Hindlimb muscle (tissue), 1 donor: ENCODE results near the gene CNTNAP2. TPM values are rescaled to one million over a fixed set of nuclear protein-coding genes. Genes with fewer than 3 reads are reported as not detected.
"Not testable (repeated sequence)": the region's sequence is repeated elsewhere in the genome, so short reads cannot be mapped to it uniquely, and the experiment has no call there.

Experiments used
- DNase-seq: peaks from one replicate; pipeline ENCODE4 v3.0.0-alpha.2; 2013
- polyA plus RNA-seq: library from polyadenylated mRNA; unstranded; fragments of 120-200 nt; gene quantifications from one replicate; pipeline ENCODE4 v1.2.1, GENCODE V29; 2013; ENCODE audit not compliant: insufficient read length

Gene CNTNAP2
- polyA plus RNA-seq, 1 donor = 10.1 TPM

GRCh38 chr7:148045521-148045920 is 1928.9 kb downstream of the CNTNAP2 start:
- DNase-seq = no peak

GRCh38 chr7:148049068-148049467 is 1932.5 kb downstream of the CNTNAP2 start:
- DNase-seq = no peak

GRCh38 chr7:148050492-148051158 is 1934.0 kb downstream of the CNTNAP2 start:
- DNase-seq = no peak

DNA sequence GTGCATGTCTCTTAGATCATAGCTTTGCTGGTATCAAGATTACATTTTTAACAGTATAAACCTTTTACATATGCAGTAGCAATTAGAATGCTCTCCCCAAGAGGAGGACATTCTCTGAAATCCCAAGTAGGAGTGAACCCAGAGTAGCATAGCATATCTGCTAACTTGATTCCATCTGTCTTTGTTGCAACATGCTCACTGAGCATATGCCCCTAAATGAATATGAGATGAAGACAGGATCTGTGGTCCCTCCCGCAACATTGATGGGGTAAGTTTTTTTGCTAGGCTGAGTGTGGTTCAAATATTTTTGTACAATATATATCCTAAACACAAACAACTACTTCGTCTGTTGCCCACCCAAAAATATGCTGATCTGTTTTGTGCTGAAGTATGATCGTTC is 1939.8 kb downstream of the CNTNAP2 start:
- DNase-seq = no peak

DNA sequence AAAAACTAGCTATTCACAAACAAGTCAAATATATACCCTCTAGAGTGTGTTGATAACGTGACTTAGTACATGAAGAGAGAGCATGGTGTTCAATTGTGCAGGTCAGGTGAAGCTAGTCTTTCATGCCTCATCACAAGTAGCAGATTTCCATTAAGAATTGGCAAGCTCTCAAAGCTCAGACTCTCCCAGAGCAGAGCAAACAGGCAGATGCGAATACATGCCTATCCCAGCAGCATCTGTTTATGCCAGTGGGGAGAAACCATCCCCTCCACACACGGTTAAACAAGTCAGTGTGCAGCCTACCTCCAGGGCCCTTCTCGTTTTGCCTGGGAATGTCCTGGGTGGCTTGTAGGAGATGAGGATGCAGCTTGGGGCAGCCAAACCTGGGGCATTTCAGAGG is 1941.5 kb downstream of the CNTNAP2 start:
- no peak for DNase-seq

DNA sequence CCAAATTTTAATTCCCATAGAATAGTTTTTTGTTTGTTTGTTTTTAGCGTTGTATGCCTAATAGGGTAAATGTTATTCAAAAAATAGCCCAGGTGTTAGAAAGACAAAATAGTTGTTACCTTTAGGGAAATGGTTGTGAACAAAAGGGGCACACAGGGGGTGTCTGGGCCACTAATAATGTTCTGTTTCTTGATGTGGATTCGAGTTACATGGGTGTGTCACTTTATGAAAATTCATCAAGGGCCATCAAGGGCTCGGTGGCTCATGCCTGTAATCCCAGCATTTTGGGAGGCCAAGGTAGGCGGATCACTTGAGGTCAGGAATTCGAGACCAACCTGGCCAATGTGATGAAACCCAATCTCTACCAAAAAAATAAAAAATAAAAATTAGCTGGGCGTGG is 1942.2 kb downstream of the CNTNAP2 start:
- no peak for DNase-seq

GRCh38 chr7:148060724-148061123 is 1944.1 kb downstream of the CNTNAP2 start:
- DNase-seq = no peak

DNA sequence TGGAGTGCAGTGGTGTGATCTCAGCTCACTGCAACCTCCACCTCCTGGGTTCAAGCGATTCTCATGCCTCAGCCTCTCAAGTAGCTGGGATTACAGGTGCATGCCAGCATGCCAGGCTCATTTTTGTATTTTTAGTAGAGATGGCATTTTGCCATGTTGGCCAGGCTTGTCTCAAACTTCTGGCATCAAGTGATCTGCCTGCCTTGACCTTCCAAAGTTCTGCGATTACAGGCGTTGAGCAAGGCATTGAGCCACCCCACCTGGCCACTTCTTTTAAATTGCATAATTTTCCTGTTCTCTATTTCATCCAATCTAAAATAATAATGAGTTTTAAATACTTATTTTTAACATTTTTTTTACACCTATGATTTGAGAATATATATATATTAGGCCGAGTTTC is 1961.5 kb downstream of the CNTNAP2 start:
- DNase-seq = not testable (repeated sequence)

GRCh38 chr7:148079206-148080080 is 1962.8 kb downstream of the CNTNAP2 start:
- no peak for DNase-seq

DNA sequence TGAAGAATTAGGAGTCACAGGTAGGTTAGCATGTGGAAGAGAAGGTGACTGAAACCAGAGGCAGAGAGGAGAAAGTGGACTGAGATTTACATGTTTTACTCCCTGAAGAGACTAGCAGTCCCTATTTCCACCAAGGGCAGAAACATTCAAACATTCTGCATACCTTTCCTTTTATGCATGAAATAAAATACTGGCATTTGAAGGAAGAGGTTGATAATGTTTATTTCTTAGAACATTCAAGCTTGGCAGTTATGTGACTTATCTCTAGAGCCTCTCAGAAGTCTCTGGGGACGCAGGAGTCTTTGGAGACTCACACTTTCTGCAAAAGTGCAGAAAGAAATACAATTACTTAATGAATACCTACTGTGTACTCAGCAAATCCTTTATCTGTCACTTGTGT is 1966.8 kb downstream of the CNTNAP2 start:
- no peak for DNase-seq

GRCh38 chr7:148084138-148084537 is 1967.5 kb downstream of the CNTNAP2 start:
- DNase-seq = peak; percentile 80

- DNase-seq = no peak
Observed at GRCh38 chr7:148091882-148092281, 1975.3 kb downstream of the CNTNAP2 start.

DNA sequence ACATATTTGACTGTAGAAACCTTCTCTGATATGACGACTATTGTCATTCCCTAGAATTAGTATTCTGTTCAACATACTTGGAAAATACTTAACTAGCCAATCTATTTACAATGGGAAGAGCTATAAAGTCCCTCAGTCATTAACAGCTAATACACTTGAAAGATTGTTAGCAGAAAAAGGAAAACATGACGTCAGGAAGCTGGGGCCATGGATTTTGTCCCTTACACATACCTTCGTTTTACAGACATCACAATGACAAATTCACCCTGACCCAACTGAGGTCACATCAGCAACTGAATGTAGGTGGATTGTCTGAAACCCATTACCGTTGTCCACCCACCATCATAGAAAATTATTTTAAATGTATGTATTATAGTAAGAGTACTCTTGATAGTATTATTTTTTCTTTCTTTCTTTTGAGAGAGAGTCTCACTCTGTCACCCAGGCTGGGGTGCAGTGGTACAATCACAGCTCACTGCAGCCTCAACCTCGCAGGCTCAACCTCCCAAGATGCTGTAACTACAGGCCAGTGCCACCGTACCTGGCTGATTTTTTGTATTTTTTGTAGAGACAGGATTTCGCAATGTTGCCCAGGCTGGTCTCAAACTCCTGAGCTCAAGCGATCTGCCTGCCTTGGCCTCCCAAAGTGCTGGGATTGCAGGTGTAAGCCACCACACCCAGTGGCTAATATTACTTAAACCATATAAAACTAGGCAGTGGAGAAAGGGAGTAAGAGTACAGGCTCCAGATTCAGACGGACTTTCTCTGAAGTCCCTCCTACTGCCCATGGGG is 1977.0 kb downstream of the CNTNAP2 start:
- DNase-seq = no peak

GRCh38 chr7:148095066-148095465 is 1978.5 kb downstream of the CNTNAP2 start:
- no peak for DNase-seq

DNA sequence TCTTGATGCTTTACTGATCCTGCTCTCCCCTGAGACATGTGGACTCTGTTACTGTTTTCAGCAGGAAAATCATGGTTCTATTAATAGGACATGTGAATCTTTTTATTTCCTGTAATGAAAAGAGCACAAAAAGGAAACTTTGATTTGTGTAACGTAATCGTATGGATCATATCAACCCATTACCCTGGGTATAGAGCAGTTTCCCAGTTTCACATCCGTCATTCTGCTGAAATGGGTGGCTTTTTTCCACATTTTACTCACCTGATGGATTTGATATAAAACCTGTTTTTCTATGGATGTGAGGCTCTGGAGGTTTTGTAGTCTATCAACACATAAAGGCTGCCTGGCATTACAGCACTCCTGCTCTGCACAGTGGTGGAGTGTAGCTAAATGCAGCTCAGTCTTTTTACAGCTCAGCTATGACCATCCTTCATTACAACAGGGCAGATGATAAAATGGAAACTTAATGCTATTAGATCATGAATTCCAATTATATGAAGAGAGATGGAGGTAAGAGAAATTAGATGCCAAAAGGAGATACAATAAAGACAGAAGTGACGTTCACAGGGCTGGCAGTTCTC is 1987.6 kb downstream of the CNTNAP2 start:
- DNase-seq = no peak

DNA sequence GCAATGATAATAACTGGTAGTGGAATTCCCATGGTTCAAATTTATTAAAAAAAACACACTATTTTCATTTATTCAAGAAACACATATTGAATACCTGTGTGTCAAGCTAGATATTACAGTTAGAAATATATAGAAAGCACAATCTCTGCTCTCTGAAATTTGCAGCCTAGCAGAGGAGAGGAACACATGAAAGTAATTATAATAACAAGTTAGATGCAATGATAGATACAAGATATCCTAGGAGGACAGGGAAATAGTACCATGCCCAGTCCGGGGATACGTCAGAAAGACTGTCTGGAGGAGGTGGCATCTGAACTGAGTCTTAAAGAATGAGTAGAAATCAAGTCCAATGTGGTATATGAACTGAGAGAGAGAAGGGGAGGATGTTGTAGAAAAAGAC is 1988.3 kb downstream of the CNTNAP2 start:
- no peak for DNase-seq

GRCh38 chr7:148105853-148106252 is 1989.3 kb downstream of the CNTNAP2 start:
- DNase-seq = no peak

DNA sequence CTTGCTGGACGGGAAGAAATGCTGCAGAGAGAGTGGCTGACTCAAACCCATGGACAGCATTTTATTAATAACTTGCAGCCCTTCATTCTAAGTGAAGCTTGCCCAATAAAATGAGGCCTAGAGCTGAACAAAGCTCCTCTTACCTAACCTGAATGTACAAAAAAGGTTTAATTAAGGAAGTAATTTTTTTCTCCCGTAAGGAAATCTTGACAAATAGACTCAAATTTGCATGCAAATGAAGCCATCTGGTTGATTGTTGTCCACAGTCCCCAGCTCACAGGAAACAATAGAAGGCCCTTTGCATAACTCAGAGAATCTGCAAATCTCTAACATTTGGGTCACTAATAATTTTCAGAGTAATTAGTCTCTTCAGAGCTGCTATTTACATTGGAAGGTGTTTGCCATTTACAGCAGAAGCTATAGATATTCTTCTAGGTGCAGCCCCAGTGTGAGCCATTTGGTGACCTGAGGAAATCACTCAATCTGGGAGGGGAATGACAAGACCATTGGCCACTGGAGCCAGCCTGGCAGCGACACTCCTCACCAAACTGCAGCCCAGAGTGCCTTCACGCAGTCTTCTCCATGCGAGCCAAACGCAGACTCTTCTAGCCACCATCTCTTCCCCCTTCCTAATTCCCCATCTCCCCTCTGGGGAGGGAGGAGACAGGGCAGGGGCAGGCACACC is 1991.0 kb downstream of the CNTNAP2 start:
- DNase-seq = no peak

DNA sequence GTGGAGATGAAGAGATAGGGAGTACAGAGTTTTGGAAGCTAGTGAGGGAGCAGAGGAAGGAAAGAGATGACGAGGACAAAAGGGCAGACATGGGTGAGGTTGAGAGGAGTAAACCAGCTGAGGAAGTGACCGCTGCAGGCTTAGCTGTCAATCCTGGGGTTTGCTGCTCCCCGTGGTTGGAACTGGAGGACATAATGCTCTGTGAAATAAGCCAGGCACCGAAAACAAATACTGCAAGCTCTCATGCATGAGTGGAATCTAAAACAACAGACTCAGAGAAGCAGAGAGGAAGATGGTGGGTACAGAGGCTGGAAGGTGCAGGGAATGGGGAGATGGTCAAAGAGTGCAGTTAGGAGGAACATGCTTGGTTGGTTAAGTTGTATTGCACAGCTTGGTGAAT is 1991.8 kb downstream of the CNTNAP2 start:
- no peak for DNase-seq

DNA sequence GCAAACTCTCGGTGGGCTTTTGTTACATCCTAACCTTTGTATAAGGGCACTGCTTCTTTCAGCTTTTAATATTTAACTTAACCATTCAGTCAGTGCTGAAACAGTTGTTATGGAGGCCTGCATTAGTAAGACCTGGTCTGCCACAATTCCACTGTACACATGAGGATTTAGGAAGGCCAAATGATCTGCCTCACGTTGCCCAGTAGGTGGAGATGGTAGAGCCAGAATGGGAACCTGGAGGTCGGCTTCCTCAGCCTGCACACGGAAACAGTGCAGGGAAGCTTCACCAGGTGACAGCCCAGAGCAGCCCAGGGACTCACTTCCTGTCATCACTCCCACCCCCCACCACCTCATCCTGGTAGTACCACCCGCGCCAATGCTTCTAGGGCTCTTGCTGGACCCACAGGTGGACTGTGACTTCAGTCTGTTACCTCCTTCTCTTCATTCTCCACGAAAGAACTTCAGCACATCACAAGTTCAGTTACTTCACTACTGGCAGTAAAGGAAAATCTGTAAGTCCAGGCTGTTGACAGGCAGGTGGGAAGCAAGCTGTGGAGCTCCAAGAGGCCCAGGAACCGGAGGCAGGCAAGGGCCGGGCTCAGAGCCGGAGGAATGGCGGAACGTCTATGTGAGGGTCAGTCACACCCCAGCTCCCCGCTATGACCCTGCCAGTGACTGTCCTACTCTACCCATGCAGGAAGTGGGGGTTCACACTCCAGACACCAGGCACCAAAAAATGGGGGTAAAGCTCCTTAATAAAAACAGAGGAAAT is 1993.7 kb downstream of the CNTNAP2 start:
- no peak for DNase-seq

- DNase-seq = no peak
Observed at GRCh38 chr7:148114804-148115203, 1998.2 kb downstream of the CNTNAP2 start.
